ENCODE results near the gene CDCA5. TPM values are rescaled to one million over a fixed set of nuclear protein-coding genes. Genes with fewer than 3 reads are reported as not detected.

Gene CDCA5
- total RNA-seq, 1 experiment from 2014 or later: 94.8 TPM

GRCh38 chr11:65131895-65132237 lies 48.0 kb upstream of the CDCA5 start:
- H3K36me3 Mint-ChIP-seq (ENCODE audit: insufficient read depth in 1 of 3, low read depth in 3 of 3): peaks cover 7 to 41% (median 37%) of the 10 kb centered on the region in 3 experiments; a peak in 6 of 7 replicates
- no CpG with 5 or more reads among the region's 6 CpGs for WGBS (ENCODE audit: extremely low coverage, insufficient read length, low lambda C conversion rate)
- peaks cover 19 to 23% of the 10 kb centered on the region in 2 experiments for H3K4me1 Mint-ChIP-seq
- H3K9me3 Mint-ChIP-seq: no peaks in the 10 kb centered on the region; a peak in 1 of 5 replicates
- no peak overlapping the region; a peak in 1 of 5 replicates for H3K4me3 Mint-ChIP-seq
- Histone ChIP-seq H3K14ac (ENCODE audit: insufficient read depth, low read length) (no peak overlapping the region), H3K9ac (ENCODE audit: extremely low read depth, insufficient read length, low read length) (no peak overlapping the region), H3K18ac (ENCODE audit: insufficient read length, low read depth, low read length) (no peak overlapping the region), H2BK120ac (ENCODE audit: low read depth, low read length, poor library complexity, severe bottlenecking) (no peak overlapping the region), H2AFZ (ENCODE audit: low read length) (no peak overlapping the region), H4K20me1 (ENCODE audit: control insufficient read depth, insufficient read depth, insufficient read length) (no peaks in the 10 kb centered on the region), H3K9me3 (ENCODE audit: control insufficient read depth, low read depth, low read length) (no peaks in the 10 kb centered on the region), H3K79me1 (ENCODE audit: insufficient read depth, low read depth, low read length, poor library complexity, severe bottlenecking) (no peaks in the 10 kb centered on the region), H3K27me3 (ENCODE audit: insufficient read depth, low read length) (no peaks in the 10 kb centered on the region), H3K4me2 (ENCODE audit: insufficient read depth, insufficient read length, low read length) (no peak overlapping the region), H4K5ac (ENCODE audit: insufficient read length, low read depth, low read length) (no peak overlapping the region), H3K27ac (ENCODE audit: insufficient read length, low read depth, low read length) (no peak overlapping the region), H3K56ac (ENCODE audit: insufficient read length, low read depth, low read length) (no peak overlapping the region), H2BK15ac (ENCODE audit: low read depth, low read length) (no peak overlapping the region), H2BK20ac (ENCODE audit: low read depth, low read length, poor library complexity, severe bottlenecking) (no peak overlapping the region), H3K4ac (ENCODE audit: low read depth, low read length) (no peak overlapping the region), H2BK5ac (ENCODE audit: insufficient read length, low read length) (no peak overlapping the region), H4K91ac (ENCODE audit: insufficient read length, low read depth, low read length) (no peak overlapping the region), H2AK5ac (ENCODE audit: insufficient read length, low read length) (no peak overlapping the region), H4K8ac (replicated peaks; ENCODE audit: insufficient read length, low read depth, low read length) (no peak overlapping the region), H3T11ph (ENCODE audit: low read length) (no peak overlapping the region), H2BK12ac (ENCODE audit: insufficient read length, low read depth, low read length) (no peak overlapping the region), H3K23ac (ENCODE audit: insufficient read length, low read depth, low read length) (no peak overlapping the region), H3K23me2 (ENCODE audit: insufficient read length, low read depth, low read length, poor library complexity, severe bottlenecking) (peaks cover 14% of the 10 kb centered on the region), H3K79me2 (ENCODE audit: insufficient read depth, low read length) (no peaks in the 10 kb centered on the region), H3K4me1 (ENCODE audit: insufficient read depth, low read length) (no peaks in the 10 kb centered on the region)
- no peaks in the 10 kb centered on the region for H3K27me3 Mint-ChIP-seq (ENCODE audit: low read depth)
- peak overlapping the region in 1 of 3 experiments; percentile 83; a peak in 1 of 7 replicates for H3K27ac Mint-ChIP-seq
- DNase-seq: no peak
- TF ChIP-seq CTCF (conservative IDR thresholded peaks at IDR 0.05): no peak

Measured in H9 (cell line).